WERI-Rb-1 (cell line): ENCODE results near the gene TMEM204.

Experiments used
- DNase-seq: peaks from one replicate; pipeline ENCODE4 v3.0.0-alpha.2; 2020
- H3K27ac ChIP-seq: fragments of 250-450 bp; sonication (Bioruptor Pico); 2 replicates; pipeline ENCODE4 v1.5.1; 2020; ENCODE audit warnings: mild to moderate bottlenecking, moderate library complexity
- H3K27me3 ChIP-seq: fragments of 250-450 bp; sonication (Bioruptor Pico); 2 replicates; pipeline ENCODE4 v1.5.1; 2021; ENCODE audit warnings: mild to moderate bottlenecking, low read depth, moderate library complexity; ENCODE audit not compliant: insufficient read depth, severe bottlenecking
- H3K36me3 ChIP-seq: fragments of 250-450 bp; sonication (Bioruptor Pico); 2 replicates; pipeline ENCODE4 v1.5.1; 2020; ENCODE audit warnings: mild to moderate bottlenecking, moderate library complexity
- H3K4me3 ChIP-seq: 2 replicates; pipeline ENCODE4 v1.5.1; 2011; ENCODE audit warnings: low read depth, mild to moderate bottlenecking, control low read depth, low read length
- H3K9me3 ChIP-seq: fragments of 250-450 bp; sonication (Bioruptor Pico); 2 replicates; pipeline ENCODE4 v1.5.1; 2021; ENCODE audit warnings: mild to moderate bottlenecking, moderate library complexity; ENCODE audit not compliant: severe bottlenecking
- CTCF ChIP-seq: IDR thresholded peaks from 2 replicates; pipeline ENCODE4 v1.5.1; 2011; ENCODE audit warnings: low read depth, mild to moderate bottlenecking, control low read depth, inconsistent platforms, low read length

The TMEM204 gene

GRCh38 chr16:1559446-1559975 lies 26.0 kb downstream of the TMEM204 start:
- Histone ChIP-seq H3K27me3 (no peaks in the 10 kb centered on the region), H3K27ac (peak overlapping the region; percentile 78; the same call in 1 of the 2 replicates), H3K9me3 (no peaks in the 10 kb centered on the region), H3K4me3 (no peak overlapping the region), H3K36me3 (peaks cover 63% of the 10 kb centered on the region)
- no peak for TF ChIP-seq CTCF
- DNase-seq, result no peak

- Histone ChIP-seq H3K9me3 (no peaks in the 10 kb centered on the region), H3K4me3 (no peak overlapping the region), H3K27me3 (no peaks in the 10 kb centered on the region), H3K36me3 (peaks cover 61% of the 10 kb centered on the region), H3K27ac (peak overlapping the region; percentile 78)
- no peak for DNase-seq
- TF ChIP-seq CTCF, result no peak
These were observed 26.7 kb downstream of the TMEM204 start for GRCh38 chr16:1560153-1560552.

GRCh38 chr16:1560866-1561265 lies 27.4 kb downstream of the TMEM204 start:
- peak overlapping the region; percentile 78 for H3K27ac ChIP-seq
- DNase-seq, result peak; percentile 77
- no peaks in the 10 kb centered on the region for H3K27me3 ChIP-seq
- no peak overlapping the region for H3K4me3 ChIP-seq
- H3K9me3 ChIP-seq, result no peaks in the 10 kb centered on the region
- TF ChIP-seq CTCF, result no peak
- H3K36me3 ChIP-seq, result peaks cover 57% of the 10 kb centered on the region

GRCh38 chr16:1561266-1561665 lies 27.8 kb downstream of the TMEM204 start:
- Histone ChIP-seq H3K9me3 (no peaks in the 10 kb centered on the region), H3K36me3 (peaks cover 57% of the 10 kb centered on the region), H3K27me3 (no peaks in the 10 kb centered on the region), H3K27ac (peak overlapping the region; percentile 78), H3K4me3 (no peak overlapping the region)
- no peak for DNase-seq
- TF ChIP-seq CTCF, result no peak

- DNase-seq, result no peak
- no peak for TF ChIP-seq CTCF
- Histone ChIP-seq H3K9me3 (no peaks in the 10 kb centered on the region), H3K36me3 (peaks cover 55% of the 10 kb centered on the region), H3K4me3 (no peak overlapping the region), H3K27ac (peak overlapping the region; percentile 78), H3K27me3 (no peaks in the 10 kb centered on the region)
These were observed 28.4 kb downstream of the TMEM204 start for GRCh38 chr16:1561836-1562235.

GRCh38 chr16:1563786-1564185 lies 30.3 kb downstream of the TMEM204 start:
- TF ChIP-seq CTCF, result no peak
- Histone ChIP-seq H3K36me3 (peaks cover 45% of the 10 kb centered on the region), H3K9me3 (no peaks in the 10 kb centered on the region), H3K4me3 (no peak overlapping the region), H3K27ac (no peak overlapping the region), H3K27me3 (no peaks in the 10 kb centered on the region)
- DNase-seq, result no peak
